ENCODE results near the gene OSBPL3.

OSBPL3 gene

GRCh38 chr7:24863626-24864025 lies 116.4 kb downstream of the OSBPL3 start:
- DNase-seq (ENCODE audit: low read depth in 2 of 2), result no peak

GRCh38 chr7:24862461-24862860 lies 117.5 kb downstream of the OSBPL3 start:
- no peak for DNase-seq (ENCODE audit: low read depth in 2 of 2)

DNA sequence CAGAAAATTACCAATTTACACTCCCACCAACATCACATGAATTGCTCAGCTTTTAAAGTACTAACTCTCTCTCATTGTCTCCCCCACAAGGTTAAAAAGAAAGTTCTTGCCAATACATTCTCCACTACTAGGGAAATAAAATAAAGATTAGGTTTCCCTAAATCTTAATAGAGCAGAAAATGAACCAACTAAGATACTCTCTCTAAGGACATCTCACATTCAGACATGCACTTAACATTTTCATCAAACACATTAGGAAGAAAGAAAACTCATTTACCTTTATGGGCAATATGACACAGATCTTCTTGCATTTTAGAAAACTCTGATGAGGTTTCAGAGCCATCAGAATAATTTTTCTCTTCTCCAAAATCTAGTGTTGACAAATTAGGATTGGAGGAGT lies 118.6 kb downstream of the OSBPL3 start:
- no peak for DNase-seq (ENCODE audit: low read depth in 2 of 2)

DNA sequence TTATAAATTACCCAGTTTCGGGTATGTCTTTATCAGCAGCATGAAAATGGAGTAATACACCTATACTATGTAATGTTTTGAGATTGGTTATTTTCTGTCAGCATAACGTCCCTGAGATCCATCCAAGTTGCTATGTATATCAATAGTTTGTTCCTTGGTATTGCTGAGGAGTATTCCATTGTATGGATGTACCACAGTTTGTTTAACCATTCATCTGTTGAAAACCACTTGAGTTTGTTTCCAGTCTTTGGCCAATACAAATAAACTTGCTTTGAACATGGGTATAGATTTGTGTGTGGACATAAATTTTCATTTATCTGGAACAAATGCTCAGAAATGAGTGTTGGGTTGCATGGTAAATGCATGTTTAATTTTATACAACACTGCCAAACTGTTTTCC lies 119.4 kb downstream of the OSBPL3 start:
- no peak for DNase-seq (ENCODE audit: low read depth in 2 of 2)

- no peak for DNase-seq (ENCODE audit: low read depth in 2 of 2)
Measured at GRCh38 chr7:24858108-24858977, 121.6 kb downstream of the OSBPL3 start.

GRCh38 chr7:24857623-24858022 lies 122.4 kb downstream of the OSBPL3 start:
- DNase-seq (ENCODE audit: low read depth in 2 of 2), result no peak

DNA sequence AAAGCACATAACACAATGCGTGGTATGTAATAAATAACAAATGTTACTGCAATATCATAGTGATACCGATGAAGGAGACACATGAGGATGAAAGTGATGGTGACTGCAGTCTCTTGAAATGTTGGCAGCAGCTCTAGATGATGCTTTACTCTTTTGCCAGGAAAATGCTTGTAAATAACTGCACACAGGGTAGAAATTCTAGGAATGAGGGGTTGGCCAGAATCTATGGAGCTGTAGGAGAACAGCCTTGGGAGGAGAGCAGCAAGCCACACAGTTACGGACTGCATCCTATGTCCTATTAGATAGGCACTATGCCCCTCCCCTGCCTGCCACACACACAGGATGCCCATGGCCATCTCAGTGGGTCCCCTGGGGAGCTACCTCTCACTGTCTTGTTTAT lies 125.1 kb downstream of the OSBPL3 start:
- no peak for DNase-seq (ENCODE audit: low read depth in 2 of 2)

- no peak for DNase-seq (ENCODE audit: low read depth in 2 of 2)
Measured at GRCh38 chr7:24851786-24852185, 128.2 kb downstream of the OSBPL3 start.

DNA sequence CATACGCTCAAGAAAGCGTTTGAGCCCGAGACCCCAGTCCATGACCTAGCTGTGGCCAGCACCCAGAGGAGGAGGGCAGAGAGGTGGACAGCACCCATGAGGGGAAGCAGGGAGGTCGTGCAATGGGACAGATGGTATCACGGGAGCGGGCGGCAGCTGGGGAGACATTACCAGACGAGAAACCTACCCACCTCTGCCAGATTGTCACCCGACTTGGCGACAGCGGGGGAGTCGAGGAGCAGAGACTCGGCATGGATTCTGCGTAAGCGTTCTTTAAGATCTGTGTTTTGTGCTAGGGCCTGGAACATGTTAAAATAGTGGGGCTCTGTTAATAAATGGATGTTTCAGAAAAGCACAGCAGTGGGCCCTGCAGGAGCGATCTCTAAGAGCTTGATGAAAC lies 131.1 kb downstream of the OSBPL3 start:
- DNase-seq (ENCODE audit: low read depth in 2 of 2), result no peak

DNA sequence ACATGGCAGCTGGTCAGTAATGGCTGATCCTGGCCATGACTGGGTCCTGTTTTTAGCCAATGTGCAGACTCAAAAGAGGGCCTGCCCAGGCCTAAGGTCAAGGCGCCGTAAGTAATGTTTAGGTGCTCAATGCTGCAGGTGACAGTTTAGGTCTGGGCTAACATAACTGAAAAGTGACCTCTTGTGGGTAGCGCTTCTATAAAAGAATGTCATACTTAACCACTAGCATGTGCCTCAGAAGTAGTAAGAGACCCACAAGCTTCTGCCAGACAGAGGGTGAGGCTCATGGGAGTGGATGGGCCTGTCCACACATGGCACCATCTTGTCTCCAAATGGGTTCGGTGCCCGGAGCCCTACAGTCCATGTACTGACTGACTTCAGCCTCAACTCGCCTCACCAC lies 132.2 kb downstream of the OSBPL3 start:
- no peak for DNase-seq (ENCODE audit: low read depth in 2 of 2)

GRCh38 chr7:24843821-24844434 lies 136.1 kb downstream of the OSBPL3 start:
- DNase-seq (ENCODE audit: low read depth in 2 of 2), result no peak

GRCh38 chr7:24842449-24843241 lies 137.3 kb downstream of the OSBPL3 start:
- DNase-seq (ENCODE audit: low read depth in 2 of 2), result no peak

DNA sequence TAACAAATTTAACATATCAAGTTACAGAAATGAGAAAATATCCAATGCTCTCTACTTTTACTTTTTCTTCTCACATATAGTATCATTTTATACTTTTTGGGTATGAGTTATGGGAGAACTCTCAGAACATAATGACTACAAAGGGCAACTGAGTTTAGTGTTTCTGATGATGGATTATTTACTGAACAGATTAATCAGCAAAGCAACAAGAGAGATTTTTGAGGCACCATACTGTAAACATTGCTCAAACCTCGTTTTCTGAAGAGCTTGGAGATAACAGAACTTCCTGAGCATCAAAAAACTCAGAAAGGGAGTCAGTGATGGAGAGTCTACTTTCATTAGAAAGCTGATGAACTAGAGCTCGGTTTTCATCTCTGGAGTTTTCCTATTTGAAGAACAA lies 137.9 kb downstream of the OSBPL3 start:
- no peak for DNase-seq (ENCODE audit: low read depth in 2 of 2)

DNA sequence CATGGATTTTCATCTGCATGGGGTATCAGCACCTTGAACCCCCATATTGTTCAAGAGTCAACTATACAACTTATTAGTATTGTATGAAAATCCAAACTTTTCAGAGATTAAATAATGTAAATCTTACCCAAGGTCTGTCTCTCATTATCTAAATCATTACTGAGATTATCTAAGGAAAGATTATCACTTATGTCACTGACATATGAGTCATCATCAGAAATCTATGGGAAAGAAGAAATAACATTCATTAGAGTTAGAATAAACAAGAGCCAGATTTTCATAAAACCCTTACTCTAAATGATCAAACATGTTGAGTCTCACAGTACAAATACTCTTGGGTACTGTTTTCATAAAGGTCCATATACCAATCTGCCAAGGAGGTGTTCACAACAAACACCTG lies 139.4 kb downstream of the OSBPL3 start:
- no peak for DNase-seq (ENCODE audit: low read depth in 2 of 2)

DNA sequence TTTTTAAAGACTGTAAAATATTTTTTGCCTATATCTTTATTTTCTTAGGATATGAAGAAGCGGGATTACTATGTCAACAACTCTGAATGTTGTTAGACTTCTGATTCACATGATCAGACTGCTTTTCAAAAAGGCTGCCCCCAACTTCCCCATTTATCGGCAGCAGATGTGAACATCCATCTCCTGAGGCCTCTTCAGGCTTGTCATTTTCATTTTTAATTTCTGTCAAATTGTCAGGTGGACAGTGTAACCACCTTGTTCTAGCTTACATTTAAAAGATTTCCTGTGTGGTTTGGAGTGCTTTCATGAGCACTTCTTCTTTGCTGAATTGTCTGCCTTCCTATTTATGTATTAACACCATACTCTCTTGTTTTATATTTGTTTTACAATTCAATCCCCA lies 143.9 kb downstream of the OSBPL3 start:
- no peak for DNase-seq (ENCODE audit: low read depth in 2 of 2)

DNA sequence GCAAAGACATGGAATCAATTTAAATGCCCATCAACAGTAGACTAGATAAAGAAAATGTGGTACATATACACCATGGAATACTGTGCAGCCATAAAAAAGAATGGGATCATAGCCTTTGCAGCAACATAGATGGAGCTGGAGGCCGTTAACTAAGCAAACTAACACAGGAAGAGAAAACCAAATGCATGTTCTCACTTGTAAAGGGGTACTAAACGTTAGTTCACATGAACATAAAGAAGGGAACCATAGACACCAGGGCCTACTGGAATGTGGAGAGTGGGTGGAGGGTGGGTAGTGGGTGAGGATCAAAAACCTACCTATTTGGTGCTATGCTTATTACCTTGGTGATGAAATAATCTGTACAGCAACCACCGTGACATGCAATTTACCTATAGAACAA lies 144.3 kb downstream of the OSBPL3 start:
- DNase-seq (ENCODE audit: low read depth in 2 of 2), result no peak

DNA sequence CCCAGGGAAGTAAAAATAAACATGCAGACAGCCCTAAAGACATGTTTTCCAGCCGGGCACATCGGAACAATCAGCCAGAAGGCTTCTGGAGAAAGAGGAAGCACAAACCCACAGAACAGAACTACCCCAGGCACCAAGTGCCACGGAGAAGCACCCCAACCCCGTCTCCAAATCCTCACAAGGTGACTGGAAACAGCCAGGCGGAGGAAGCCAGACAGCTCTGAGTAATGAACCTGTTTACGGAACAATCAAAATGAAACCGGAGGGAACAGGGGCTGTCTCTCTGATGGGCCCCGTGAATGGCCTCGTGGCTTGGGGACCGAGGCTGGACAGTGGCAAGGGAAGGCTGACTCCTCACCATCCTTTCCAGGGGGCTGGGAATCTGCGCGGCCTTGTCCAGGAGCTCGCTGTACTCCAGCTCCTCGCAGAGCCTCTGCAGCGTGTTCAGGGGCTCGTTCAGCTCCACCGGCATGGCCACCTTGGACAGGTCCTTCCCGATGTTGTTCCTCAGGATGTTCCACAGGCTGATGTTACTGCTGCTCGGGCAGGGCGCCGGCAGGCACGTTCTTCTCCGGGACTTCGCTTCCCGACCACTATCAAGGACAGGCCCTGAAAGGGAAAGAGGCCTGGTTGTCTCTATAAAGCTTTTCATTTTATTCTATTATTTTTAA lies 145.7 kb downstream of the OSBPL3 start:
- no peak for DNase-seq (ENCODE audit: low read depth in 2 of 2)

DNA sequence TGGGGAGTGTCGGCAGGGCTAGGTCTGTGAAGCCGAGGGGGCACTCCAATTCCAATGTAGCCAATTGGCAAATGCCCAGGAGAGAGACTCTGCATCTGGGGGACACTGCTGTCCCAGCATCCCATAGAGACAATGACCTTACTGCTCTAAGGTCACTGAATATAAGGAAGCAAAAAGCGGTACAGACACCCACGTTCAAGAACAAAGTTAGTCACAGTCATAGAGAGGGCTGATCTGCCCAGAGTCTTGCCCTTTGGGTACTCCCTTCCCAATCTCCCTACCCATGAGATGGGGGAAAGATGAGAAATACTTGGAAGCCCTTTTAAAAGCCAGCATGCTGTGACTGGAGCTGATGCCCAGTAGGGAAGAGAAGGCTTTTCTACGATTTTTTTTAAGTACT lies 146.4 kb downstream of the OSBPL3 start:
- DNase-seq (ENCODE audit: low read depth in 2 of 2), result no peak

DNA sequence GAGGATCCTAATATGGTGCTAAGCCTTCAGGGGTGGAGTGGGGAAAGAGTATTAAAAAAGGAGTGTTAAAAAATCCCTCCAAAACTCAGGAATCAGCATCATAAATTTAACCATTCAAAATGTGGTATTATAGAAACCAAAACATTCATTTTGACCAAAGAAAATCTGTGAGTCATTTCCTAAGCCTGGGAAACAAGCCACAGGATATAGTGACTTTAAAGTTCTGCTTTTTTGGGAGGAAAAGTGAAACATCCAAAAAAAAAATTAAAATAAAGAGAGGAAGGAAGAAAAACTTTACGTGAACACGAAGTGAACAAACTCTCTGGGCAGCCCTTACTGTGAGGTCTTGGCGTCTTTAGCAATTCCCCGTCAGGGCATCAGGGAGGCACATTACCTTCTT lies 148.7 kb downstream of the OSBPL3 start:
- no peak for DNase-seq (ENCODE audit: low read depth in 2 of 2)

GRCh38 chr7:24830440-24831050 lies 149.4 kb downstream of the OSBPL3 start:
- no peak for DNase-seq (ENCODE audit: low read depth in 2 of 2)

GRCh38 chr7:24829787-24830186 lies 150.2 kb downstream of the OSBPL3 start:
- no peak for DNase-seq (ENCODE audit: low read depth in 2 of 2)

Data from activated CD8-positive, alpha-beta memory T cell treated with anti-CD3 and anti-CD28 coated beads for 4 hours (primary cell).